Body of pancreas (tissue), 4 donors: ENCODE results near the gene UQCC2. TPM values are rescaled to one million over a fixed set of nuclear protein-coding genes. Genes with fewer than 3 reads are reported as not detected.

Experiments
- ATAC-seq: fragments of 150-250 bp; one replicate; pipeline ENCODE4 v1.9.1; 2016
- DNase-seq, 4 donors: peaks; one replicate each; pipeline ENCODE4 v3.0.0-alpha.2; 2019
- H3K27ac ChIP-seq, 4 donors: fragments of 200-600 bp; sonication (generic); 1 replicate in 3 of 4; 2 replicates in 1 of 4; pipeline versions ENCODE4 v1.5.1 to v1.6.1; 2016 to 2019; ENCODE audit warnings: mild to moderate bottlenecking in 1 of 4, mixed read lengths in 1 of 4, moderate library complexity in 1 of 4
- H3K27me3 ChIP-seq, 2 donors: fragments of 200-600 bp; sonication (generic); one replicate each; pipeline ENCODE4 v1.6.0; 2016; ENCODE audit warnings: mild to moderate bottlenecking in 1 of 2
- H3K36me3 ChIP-seq, 2 donors: fragments of 200-600 bp; sonication (generic); replicated peaks in 1 of 2; 2 replicates each; pipeline ENCODE4 v1.5.1; 2016; ENCODE audit warnings: low read depth in 2 of 2; ENCODE audit not compliant: insufficient read depth in 1 of 2
- H3K4me1 ChIP-seq: fragments of 200-600 bp; sonication (generic); one replicate; pipeline ENCODE4 v1.6.0; 2016
- H3K4me3 ChIP-seq, 2 donors: fragments of 200-600 bp; sonication (generic); 1 replicate in 1 of 2; 2 replicates in 1 of 2; pipeline ENCODE4 v1.5.1; 2016 to 2019
- H3K9me3 ChIP-seq, 3 donors: fragments of 200-600 bp; sonication (generic); 1 replicate in 2 of 3; 2 replicates in 1 of 3; pipeline ENCODE4 v1.5.1; 2016
- POLR2A ChIP-seq, 3 donors: fragments of 450-650 bp; IDR thresholded peaks; one replicate each; pipeline ENCODE4 v1.6.1; 2016; ENCODE audit warnings: antibody characterized with exemption in 3 of 3, mild to moderate bottlenecking in 2 of 3
- WGBS, 2 donors: methylation state at CpG; one replicate each; pipeline ENCODE4 v1.1.5; 2017; 5-methylcytosine and 5-hydroxymethylcytosine counted together
- intact Hi-C: fragments of 100-400 bp; cut with DNase I; formaldehyde crosslinking; loops from one replicate; pipeline ENCODE4 v1.15.1; 2023
- total RNA-seq, 2 donors: library from RNA; depleted of rRNA; stranded (reverse); fragments of >200 nt; gene quantifications; one replicate each; pipeline ENCODE4 v1.1.0, GENCODE V29; 2016
- TF ChIP-seq, protein P1 (sequence below), 7 experiments: fragments of 450-650 bp in 4 of 7; fragments of 200-600 bp in 3 of 7; sonication (generic) in 3 of 7; IDR thresholded peaks; one replicate each; pipeline ENCODE4 v1.5.1; 2016 to 2019; ENCODE audit warnings: antibody characterized with exemption in 7 of 7

The UQCC2 gene
- total RNA-seq, 2 donors from 2014 or later = 4.0 to 17.6 TPM

DNA sequence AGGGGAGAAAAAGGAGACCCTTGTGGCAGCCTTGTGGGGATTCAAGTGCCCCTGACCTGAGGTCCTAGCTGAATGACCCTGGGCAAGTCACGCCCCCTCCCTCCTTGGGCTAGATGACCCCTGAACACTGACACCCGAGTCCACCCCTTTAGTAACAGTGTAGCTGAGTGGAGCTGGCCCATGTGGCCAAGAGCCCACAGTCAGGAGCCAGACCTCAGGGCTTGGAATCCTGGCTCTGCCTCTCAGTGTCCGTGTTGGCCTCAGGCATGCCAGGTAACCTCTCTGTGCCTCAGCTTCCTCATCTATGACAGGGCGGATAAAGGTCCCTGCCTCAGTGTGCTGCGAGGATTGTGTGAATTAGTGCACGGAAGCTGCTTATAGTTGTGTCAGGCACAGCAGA is 20.9 kb upstream of the UQCC2 start:
- DNase-seq (no peak), ATAC-seq (no peak)
- H3K27me3 ChIP-seq = no peaks in the 10 kb centered on the region
- intact Hi-C loops = no loop called here
- H3K4me1 ChIP-seq = peaks cover 32% of the 10 kb centered on the region
- H3K27ac ChIP-seq = peak overlapping the region in 2 of 4 donors; percentile 87 to 94
- no peaks in the 10 kb centered on the region for H3K36me3 ChIP-seq
- WGBS, 2 donors = 86 to 97% methylated on average over 4 to 6 of the region's 6 CpGs
- TF ChIP-seq, protein P1, sequence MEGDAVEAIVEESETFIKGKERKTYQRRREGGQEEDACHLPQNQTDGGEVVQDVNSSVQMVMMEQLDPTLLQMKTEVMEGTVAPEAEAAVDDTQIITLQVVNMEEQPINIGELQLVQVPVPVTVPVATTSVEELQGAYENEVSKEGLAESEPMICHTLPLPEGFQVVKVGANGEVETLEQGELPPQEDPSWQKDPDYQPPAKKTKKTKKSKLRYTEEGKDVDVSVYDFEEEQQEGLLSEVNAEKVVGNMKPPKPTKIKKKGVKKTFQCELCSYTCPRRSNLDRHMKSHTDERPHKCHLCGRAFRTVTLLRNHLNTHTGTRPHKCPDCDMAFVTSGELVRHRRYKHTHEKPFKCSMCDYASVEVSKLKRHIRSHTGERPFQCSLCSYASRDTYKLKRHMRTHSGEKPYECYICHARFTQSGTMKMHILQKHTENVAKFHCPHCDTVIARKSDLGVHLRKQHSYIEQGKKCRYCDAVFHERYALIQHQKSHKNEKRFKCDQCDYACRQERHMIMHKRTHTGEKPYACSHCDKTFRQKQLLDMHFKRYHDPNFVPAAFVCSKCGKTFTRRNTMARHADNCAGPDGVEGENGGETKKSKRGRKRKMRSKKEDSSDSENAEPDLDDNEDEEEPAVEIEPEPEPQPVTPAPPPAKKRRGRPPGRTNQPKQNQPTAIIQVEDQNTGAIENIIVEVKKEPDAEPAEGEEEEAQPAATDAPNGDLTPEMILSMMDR (IDR thresholded peaks at IDR 0.05) = no peak
- TF ChIP-seq POLR2A (IDR thresholded peaks at IDR 0.05) = no peak
- no peak overlapping the region for H3K4me3 ChIP-seq
- H3K9me3 ChIP-seq = no peaks in the 10 kb centered on the region

DNA sequence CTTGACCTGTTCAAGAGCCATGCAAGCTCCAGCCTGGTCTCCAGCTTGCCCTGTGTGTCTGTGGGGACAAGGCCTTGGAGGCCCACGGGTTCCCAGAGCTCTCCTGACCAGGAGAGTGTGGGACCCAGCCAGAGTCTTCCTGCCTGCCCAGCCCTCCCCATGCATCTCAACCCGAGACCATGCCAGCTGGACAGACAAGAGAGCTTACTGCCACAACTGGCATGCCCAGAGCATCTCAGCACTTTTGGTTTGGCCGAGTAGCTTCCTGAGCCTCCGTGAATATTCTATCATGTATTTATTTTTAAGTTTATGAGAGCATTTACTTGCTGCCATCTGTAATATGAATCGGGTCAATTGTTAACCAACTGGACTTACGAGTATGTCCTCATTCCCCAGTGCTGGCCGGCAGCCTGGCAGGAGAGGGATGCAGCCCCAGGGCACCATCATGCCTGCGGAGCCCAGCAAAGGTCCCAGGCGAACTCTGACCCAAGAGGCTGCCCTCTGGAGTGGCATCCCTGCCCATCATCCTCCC is 20.3 kb upstream of the UQCC2 start:
- ATAC-seq = no peak
- WGBS, 2 donors = 33 to 62% methylated on average over 8 to 9 of the region's 9 CpGs
- TF ChIP-seq, protein P1 (IDR thresholded peaks at IDR 0.05) = no peak
- no peak for TF ChIP-seq POLR2A (IDR thresholded peaks at IDR 0.05)
- Histone ChIP-seq H3K9me3 (no peaks in the 10 kb centered on the region), H3K4me1 (peaks cover 32% of the 10 kb centered on the region), H3K27ac (peak overlapping the region in 2 of 4 donors; percentile 87 to 94), H3K36me3 (no peaks in the 10 kb centered on the region), H3K4me3 (no peak overlapping the region), H3K27me3 (no peaks in the 10 kb centered on the region)
- DNase-seq = peak in 3 of 4 donors; percentile 35 to 81 (median 78)
- intact Hi-C loops = no loop called here

DNA sequence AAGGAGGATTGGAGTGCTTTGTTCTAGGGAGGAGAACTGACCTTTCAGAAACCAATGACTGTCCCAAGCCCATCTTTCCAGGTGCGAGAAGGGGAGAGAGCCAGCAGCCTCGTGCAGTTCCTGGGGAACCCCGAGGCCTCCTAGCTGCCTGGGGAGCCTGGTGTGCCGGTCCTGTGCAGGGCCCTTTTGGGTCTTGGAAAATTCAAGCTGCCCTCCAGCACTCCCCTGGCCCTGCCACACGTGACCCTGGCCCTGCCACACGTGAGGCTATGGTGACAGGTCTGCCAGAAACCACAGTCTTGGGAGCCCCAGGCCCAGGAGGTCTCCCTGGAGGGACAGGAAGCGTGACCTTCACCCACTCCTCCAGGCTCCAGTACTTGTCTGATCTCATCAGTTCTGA is 19.5 kb upstream of the UQCC2 start:
- no peak for DNase-seq
- Histone ChIP-seq H3K9me3 (no peaks in the 10 kb centered on the region), H3K27ac (peak overlapping the region in 2 of 4 donors; percentile 87 to 94), H3K4me3 (no peak overlapping the region), H3K4me1 (peaks cover 35% of the 10 kb centered on the region), H3K36me3 (no peaks in the 10 kb centered on the region), H3K27me3 (no peaks in the 10 kb centered on the region)
- no peak for ATAC-seq
- WGBS, 2 donors = 73 to 81% methylated on average over 3 to 7 of the region's 7 CpGs
- intact Hi-C loops = no loop called here
- TF ChIP-seq, protein P1 (IDR thresholded peaks at IDR 0.05) = no peak
- TF ChIP-seq POLR2A (IDR thresholded peaks at IDR 0.05) = no peak

DNA sequence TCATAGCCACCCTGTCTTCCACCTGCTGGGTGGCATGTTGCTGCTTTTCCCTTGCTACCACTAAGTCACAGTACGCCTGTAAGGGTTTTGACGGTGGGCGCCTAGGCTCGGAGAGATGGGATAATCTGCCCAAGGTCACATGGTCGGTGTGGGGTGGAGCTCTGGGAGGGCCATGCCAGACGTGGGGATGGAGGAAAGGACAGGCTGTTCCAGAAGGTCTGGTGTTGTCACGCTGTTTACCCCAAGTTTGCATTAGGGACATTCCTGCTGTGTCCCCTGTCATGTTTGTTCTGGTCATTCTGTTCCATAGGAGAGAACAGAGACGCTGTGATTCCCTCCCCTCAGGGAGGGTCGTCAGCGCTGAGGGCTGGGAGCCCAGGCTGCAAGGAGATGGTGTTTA is 19.1 kb upstream of the UQCC2 start:
- WGBS, 2 donors = 55 to 65% methylated on average over 7 to 10 of the region's 10 CpGs
- no peak for ATAC-seq
- Histone ChIP-seq H3K27me3 (no peaks in the 10 kb centered on the region), H3K4me1 (peaks cover 35% of the 10 kb centered on the region), H3K9me3 (no peaks in the 10 kb centered on the region), H3K27ac (peak overlapping the region in 2 of 4 donors; percentile 87 to 94), H3K36me3 (no peaks in the 10 kb centered on the region), H3K4me3 (no peak overlapping the region)
- DNase-seq = peak in 1 of 4 donors; percentile 32
- intact Hi-C loops = no loop called here
- TF ChIP-seq, protein P1 (IDR thresholded peaks at IDR 0.05) = no peak
- no peak for TF ChIP-seq POLR2A (IDR thresholded peaks at IDR 0.05)

DNA sequence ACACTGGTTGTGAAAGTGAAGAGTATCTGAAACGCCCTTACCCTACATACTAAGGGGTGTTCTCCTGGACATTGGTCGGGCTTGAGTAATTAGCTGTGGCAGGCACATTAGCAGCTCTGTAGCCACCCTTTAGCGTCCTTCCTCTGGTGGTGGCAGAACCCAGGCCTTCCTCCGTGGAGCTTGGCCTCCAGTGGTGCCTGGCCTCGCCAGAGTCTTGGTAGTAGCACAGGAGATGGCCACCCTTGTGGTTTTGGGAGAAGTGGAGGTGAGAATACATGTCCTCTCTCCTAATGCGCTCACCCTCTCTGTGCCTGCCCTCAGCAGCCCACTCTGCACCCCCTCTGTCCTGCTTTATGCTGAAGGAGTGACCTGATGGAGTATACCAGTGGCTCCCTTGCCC is 17.6 kb upstream of the UQCC2 start:
- ATAC-seq (no peak), DNase-seq (no peak)
- no peaks in the 10 kb centered on the region for H3K9me3 ChIP-seq
- H3K4me3 ChIP-seq = no peak overlapping the region
- intact Hi-C loops = no loop called here
- peaks cover 35% of the 10 kb centered on the region for H3K4me1 ChIP-seq
- WGBS, 2 donors = 94 to 96% methylated on average over 4 to 6 of the region's 6 CpGs
- no peaks in the 10 kb centered on the region for H3K36me3 ChIP-seq
- no peaks in the 10 kb centered on the region for H3K27me3 ChIP-seq
- TF ChIP-seq, protein P1 (IDR thresholded peaks at IDR 0.05) = no peak
- peak overlapping the region; percentile 62 to 83 (median 78) for H3K27ac ChIP-seq
